OCI-LY7 (cell line): Measurements from ENCODE around the gene RNPEPL1.

Experiments used
- EZH2phosphoT487 ChIP-seq: fragments of 200-600 bp; sonication (generic); IDR thresholded peaks from 2 replicates; pipeline ENCODE4 v1.6.1; 2018; ENCODE audit warnings: low read depth, borderline replicate concordance, mild to moderate bottlenecking, mixed run types, antibody characterized with exemption, low read length, moderate library complexity, mixed read lengths
- TF ChIP-seq, protein P1 (sequence below): fragments of 200-600 bp; sonication (generic); conservative IDR thresholded peaks from 2 replicates; pipeline ENCODE4 v1.5.1; 2014; ENCODE audit warnings: mild to moderate bottlenecking, antibody characterized with exemption, low read length, moderate library complexity, mixed read lengths

DNA sequence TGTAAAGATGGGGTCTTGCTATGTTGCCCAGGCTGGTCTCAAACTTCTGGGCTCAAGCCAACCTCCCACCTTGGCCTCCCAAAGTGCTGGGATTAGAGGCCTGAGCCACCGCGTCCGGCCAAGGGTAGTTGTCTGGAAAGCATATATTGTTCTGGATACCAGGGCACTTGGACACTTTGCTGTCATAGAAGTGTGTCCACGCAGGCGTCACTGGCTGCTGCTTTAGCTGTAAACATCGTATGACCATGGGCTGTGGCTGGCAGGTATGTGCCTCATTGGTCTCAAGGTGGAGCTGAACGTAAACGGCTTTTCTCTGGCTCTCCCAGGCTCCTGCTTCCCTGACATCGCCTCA is 53.8 kb downstream of the RNPEPL1 start:
- TF ChIP-seq, protein P1, sequence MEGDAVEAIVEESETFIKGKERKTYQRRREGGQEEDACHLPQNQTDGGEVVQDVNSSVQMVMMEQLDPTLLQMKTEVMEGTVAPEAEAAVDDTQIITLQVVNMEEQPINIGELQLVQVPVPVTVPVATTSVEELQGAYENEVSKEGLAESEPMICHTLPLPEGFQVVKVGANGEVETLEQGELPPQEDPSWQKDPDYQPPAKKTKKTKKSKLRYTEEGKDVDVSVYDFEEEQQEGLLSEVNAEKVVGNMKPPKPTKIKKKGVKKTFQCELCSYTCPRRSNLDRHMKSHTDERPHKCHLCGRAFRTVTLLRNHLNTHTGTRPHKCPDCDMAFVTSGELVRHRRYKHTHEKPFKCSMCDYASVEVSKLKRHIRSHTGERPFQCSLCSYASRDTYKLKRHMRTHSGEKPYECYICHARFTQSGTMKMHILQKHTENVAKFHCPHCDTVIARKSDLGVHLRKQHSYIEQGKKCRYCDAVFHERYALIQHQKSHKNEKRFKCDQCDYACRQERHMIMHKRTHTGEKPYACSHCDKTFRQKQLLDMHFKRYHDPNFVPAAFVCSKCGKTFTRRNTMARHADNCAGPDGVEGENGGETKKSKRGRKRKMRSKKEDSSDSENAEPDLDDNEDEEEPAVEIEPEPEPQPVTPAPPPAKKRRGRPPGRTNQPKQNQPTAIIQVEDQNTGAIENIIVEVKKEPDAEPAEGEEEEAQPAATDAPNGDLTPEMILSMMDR = no peak
- TF ChIP-seq EZH2phosphoT487 = no peak
